Activated CD8-positive, alpha-beta T cell treated with anti-CD3 and anti-CD28 coated beads for 36 hours (primary cell): Measurements from ENCODE around the gene PAK1. TPM values are rescaled to one million over a fixed set of nuclear protein-coding genes. Genes with fewer than 3 reads are reported as not detected.

ENCODE experiments used
- ATAC-seq: fragments of 200-7000 bp; cut with Tn5 transposase; one replicate; pipeline ENCODE4 v1.10.0; 2021; ENCODE audit warnings: mild to moderate bottlenecking, moderate library complexity
- CTCF ChIA-PET: fragments of 350-600 bp; sonication (Branson Sonifier 250); formaldehyde crosslinking; loops from one replicate; lab custom pipeline; 2021; ENCODE audit warnings: antibody characterized with exemption; lab: Charles Lee
- POLR2A ChIA-PET: fragments of 350-600 bp; sonication (Branson Sonifier 250); formaldehyde crosslinking; loops from one replicate; lab custom pipeline; 2021; ENCODE audit warnings: antibody characterized with exemption; lab: Charles Lee
- DNase-seq: peaks from one replicate; pipeline ENCODE4 v3.0.0-alpha.2; 2020
- H3K27ac Mint-ChIP-seq: one replicate; pipeline ENCODE4 v1.8.0; 2021; ENCODE audit warnings: mild to moderate bottlenecking, mixed read lengths
- H3K27me3 Mint-ChIP-seq: one replicate; pipeline ENCODE4 v1.8.0; 2021; ENCODE audit warnings: mixed read lengths
- H3K36me3 Mint-ChIP-seq: one replicate; pipeline ENCODE4 v1.8.0; 2021; ENCODE audit warnings: low read depth, mixed read lengths
- H3K4me1 Mint-ChIP-seq: one replicate; pipeline ENCODE4 v1.8.0; 2021; ENCODE audit warnings: low read depth, mixed read lengths
- H3K4me3 Mint-ChIP-seq: one replicate; pipeline ENCODE4 v1.8.0; 2021; ENCODE audit warnings: mild to moderate bottlenecking, moderate library complexity, mixed read lengths
- H3K9me3 Mint-ChIP-seq: one replicate; pipeline ENCODE4 v1.8.0; 2021; ENCODE audit warnings: mixed read lengths
- CTCF ChIP-seq: fragments of 200-600 bp; IDR thresholded peaks from one replicate; pipeline ENCODE4 v1.8.0; 2022; ENCODE audit warnings: antibody characterized with exemption, mild to moderate bottlenecking
- intact Hi-C: fragments of 100-400 bp; cut with micrococcal nuclease; formaldehyde crosslinking; loops from one replicate; pipeline ENCODE4 v1.10.0; 2022
- total RNA-seq, 2 experiments: library from RNA; stranded (reverse); gene quantifications; one replicate each; pipeline ENCODE4 v1.2.3, GENCODE V29; 2021

The PAK1 gene
- total RNA-seq, 2 experiments from 2014 or later: 43.8 to 49.9 TPM

DNA sequence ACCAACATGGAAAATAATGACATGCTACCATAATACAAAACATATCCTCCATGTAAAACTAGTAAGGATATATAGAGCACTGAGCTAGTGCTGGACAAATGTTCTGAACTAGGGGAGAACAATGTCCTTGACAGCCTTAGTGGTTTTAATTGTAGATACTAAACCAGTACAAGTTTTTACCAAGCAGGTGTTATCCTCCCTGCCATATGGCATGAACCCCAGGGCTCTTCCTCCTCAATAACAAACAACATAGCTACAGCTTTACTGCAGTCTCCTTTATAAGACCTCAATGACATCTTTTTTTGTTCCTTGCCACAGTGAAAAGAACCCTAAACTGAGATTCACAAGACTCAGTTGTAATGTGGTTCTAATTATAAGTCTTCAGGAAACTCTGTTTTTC lies 102.2 kb downstream of the PAK1 start:
- ATAC-seq: no peak
- H3K4me1 Mint-ChIP-seq: no peaks in the 10 kb centered on the region
- no peak overlapping the region for H3K4me3 Mint-ChIP-seq
- peaks cover 14% of the 10 kb centered on the region for H3K36me3 Mint-ChIP-seq
- POLR2A ChIA-PET: no interaction called here
- H3K27ac Mint-ChIP-seq: no peak overlapping the region
- no peak for DNase-seq
- H3K27me3 Mint-ChIP-seq: no peaks in the 10 kb centered on the region
- CTCF ChIA-PET: interaction anchor here (1.5 kb wide), 1 partner anchor 176 kb away, joined by 4 read pairs; no protein-coding TSS in a partner anchor
- no peaks in the 10 kb centered on the region for H3K9me3 Mint-ChIP-seq
- TF ChIP-seq CTCF: no peak
- intact Hi-C loops: no loop called here

DNA sequence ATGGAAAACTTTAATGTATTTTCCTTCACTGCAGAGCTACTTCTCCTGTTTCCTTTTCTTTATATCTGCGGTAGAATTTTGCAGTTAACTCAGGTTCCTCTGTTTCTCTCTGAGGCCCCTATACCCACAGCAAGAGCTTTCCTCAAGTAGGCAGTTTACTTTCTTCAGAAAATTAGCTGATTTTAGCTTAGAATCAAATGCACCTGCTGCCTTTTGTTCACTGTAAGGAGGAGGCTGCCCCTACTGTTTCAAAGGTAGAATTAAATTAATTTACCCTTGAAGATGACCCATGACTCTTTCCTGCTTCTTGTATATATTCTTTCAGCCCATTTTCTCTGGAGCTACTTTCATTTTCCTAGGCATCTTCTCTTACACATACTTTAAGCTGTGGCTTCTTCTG lies 103.7 kb downstream of the PAK1 start:
- no peaks in the 10 kb centered on the region for H3K4me1 Mint-ChIP-seq
- peaks cover 13% of the 10 kb centered on the region for H3K36me3 Mint-ChIP-seq
- ChIA-PET POLR2A (no interaction called here), CTCF (interaction anchor here (1.0 kb wide), 1 partner anchor 62 kb away, joined by 3 read pairs; no protein-coding TSS in a partner anchor)
- no peaks in the 10 kb centered on the region for H3K27me3 Mint-ChIP-seq
- H3K27ac Mint-ChIP-seq: no peak overlapping the region
- no peak for TF ChIP-seq CTCF
- ATAC-seq (no peak), DNase-seq (no peak)
- no peak overlapping the region for H3K4me3 Mint-ChIP-seq
- no peaks in the 10 kb centered on the region for H3K9me3 Mint-ChIP-seq
- intact Hi-C loops: no loop called here

GRCh38 chr11:77361184-77361583 lies 112.7 kb downstream of the PAK1 start:
- CTCF ChIA-PET: no interaction called here
- H3K4me3 Mint-ChIP-seq: no peak overlapping the region

GRCh38 chr11:77359481-77359880 lies 114.4 kb downstream of the PAK1 start:
- no peak for ATAC-seq
- H3K4me1 Mint-ChIP-seq: no peaks in the 10 kb centered on the region
- POLR2A ChIA-PET: no interaction called here
- peaks cover 13% of the 10 kb centered on the region for H3K36me3 Mint-ChIP-seq
- no peaks in the 10 kb centered on the region for H3K27me3 Mint-ChIP-seq
- no peak for DNase-seq
- no peak overlapping the region for H3K4me3 Mint-ChIP-seq
- intact Hi-C loops: no loop called here
- H3K27ac Mint-ChIP-seq: no peak overlapping the region
- H3K9me3 Mint-ChIP-seq: no peaks in the 10 kb centered on the region
- CTCF ChIA-PET: interaction anchor here (1.3 kb wide), 1 partner anchor 189 kb away, joined by 4 read pairs; no protein-coding TSS in a partner anchor
- no peak for TF ChIP-seq CTCF

More at GRCh38 chr11:77361184-77361583, 112.7 kb downstream of the PAK1 start:
- ATAC-seq (no peak), DNase-seq (no peak)
- no peak for TF ChIP-seq CTCF
- POLR2A ChIA-PET: no interaction called here
- Mint-ChIP-seq H3K36me3 (peaks cover 15% of the 10 kb centered on the region), H3K4me1 (no peaks in the 10 kb centered on the region), H3K27me3 (no peaks in the 10 kb centered on the region), H3K9me3 (no peaks in the 10 kb centered on the region), H3K27ac (no peak overlapping the region)
- intact Hi-C loops: no loop called here

- POLR2A ChIA-PET: no interaction called here
- intact Hi-C loops: no loop called here
- ATAC-seq (no peak), DNase-seq (no peak)
- CTCF ChIA-PET: no interaction called here
- Mint-ChIP-seq H3K27ac (no peak overlapping the region), H3K4me3 (no peak overlapping the region), H3K9me3 (no peaks in the 10 kb centered on the region), H3K36me3 (peaks cover 5% of the 10 kb centered on the region), H3K4me1 (no peaks in the 10 kb centered on the region), H3K27me3 (no peaks in the 10 kb centered on the region)
- no peak for TF ChIP-seq CTCF
Measured at GRCh38 chr11:77353131-77353530, 120.8 kb downstream of the PAK1 start.
